G401 (cell line): Measurements from ENCODE around the gene DAB1. TPM values are rescaled to one million over a fixed set of nuclear protein-coding genes. Genes with fewer than 3 reads are reported as not detected.

Experiments
- DNase-seq: peaks from one replicate; pipeline ENCODE4 v3.0.0-alpha.2; 2015; ENCODE audit warnings: low spot score
- in situ Hi-C: cut with HindIII; loops from 2 replicates; pipeline ENCODE4 v1.10.0; 2016; ENCODE audit warnings: low sequenced_read_pairs, mixed read lengths
- total RNA-seq: library from RNA; depleted of rRNA; stranded (reverse); fragments of >200 nt; shearing (Covaris generic); gene quantifications from 2 replicates; pipeline ENCODE4 v1.2.3, GENCODE V29; 2014

Gene DAB1
- total RNA-seq, 1 experiment from 2014 or later, result not detected

GRCh38 chr1:57420981-57421785, 2.7 kb downstream of the DAB1 start:
- peak; percentile 74 for DNase-seq
- in situ Hi-C loops, result no loop called here

- no peak for DNase-seq
- in situ Hi-C loops, result no loop called here
Measured at GRCh38 chr1:57418971-57419370, 4.9 kb downstream of the DAB1 start.

GRCh38 chr1:57411262-57411661, 12.6 kb downstream of the DAB1 start:
- peak; percentile 71 for DNase-seq
- in situ Hi-C loops, result no loop called here

- DNase-seq, result no peak
- in situ Hi-C loops, result no loop called here
Measured at GRCh38 chr1:57410508-57410907, 13.4 kb downstream of the DAB1 start.

- DNase-seq, result peak; percentile 37
- in situ Hi-C loops, result no loop called here
Measured at GRCh38 chr1:57407928-57408327, 15.9 kb downstream of the DAB1 start.

- DNase-seq, result peak; percentile 51
- in situ Hi-C loops, result no loop called here
Measured at GRCh38 chr1:57406428-57406970, 17.4 kb downstream of the DAB1 start.

- in situ Hi-C loops, result no loop called here
Measured at GRCh38 chr1:57404884-57405283, 19.0 kb downstream of the DAB1 start.

GRCh38 chr1:57403201-57403600, 20.7 kb downstream of the DAB1 start:
- DNase-seq, result peak; percentile 85
- in situ Hi-C loops, result no loop called here

More at GRCh38 chr1:57404884-57405283, 19.0 kb downstream of the DAB1 start:
- peak; percentile 25 for DNase-seq

GRCh38 chr1:57401671-57402070, 22.2 kb downstream of the DAB1 start:
- in situ Hi-C loops, result no loop called here
- no peak for DNase-seq

- in situ Hi-C loops, result no loop called here
- no peak for DNase-seq
Measured at GRCh38 chr1:57400048-57400447, 23.8 kb downstream of the DAB1 start.

- DNase-seq, result no peak
- in situ Hi-C loops, result no loop called here
Measured at GRCh38 chr1:57393058-57393584, 30.7 kb downstream of the DAB1 start.

GRCh38 chr1:57385336-57385735, 38.5 kb downstream of the DAB1 start:
- in situ Hi-C loops, result no loop called here
- DNase-seq, result no peak

- DNase-seq, result no peak
- in situ Hi-C loops, result no loop called here
Measured at GRCh38 chr1:57384901-57385300, 39.0 kb downstream of the DAB1 start.

- in situ Hi-C loops, result no loop called here
- DNase-seq, result no peak
Measured at GRCh38 chr1:57384284-57384683, 39.6 kb downstream of the DAB1 start.

GRCh38 chr1:57381871-57382270, 42.0 kb downstream of the DAB1 start:
- no peak for DNase-seq
- in situ Hi-C loops, result no loop called here

GRCh38 chr1:57381426-57381825, 42.4 kb downstream of the DAB1 start:
- in situ Hi-C loops, result no loop called here
- DNase-seq, result no peak

- no peak for DNase-seq
- in situ Hi-C loops, result no loop called here
Measured at GRCh38 chr1:57380923-57381322, 42.9 kb downstream of the DAB1 start.

GRCh38 chr1:57378534-57378933, 45.3 kb downstream of the DAB1 start:
- peak; percentile 62 for DNase-seq
- in situ Hi-C loops, result no loop called here

- in situ Hi-C loops, result no loop called here
- no peak for DNase-seq
Measured at GRCh38 chr1:57377339-57378139, 46.3 kb downstream of the DAB1 start.

- in situ Hi-C loops, result no loop called here
- no peak for DNase-seq
Measured at GRCh38 chr1:57376041-57376440, 47.8 kb downstream of the DAB1 start.
